Type B pancreatic cell (in vitro differentiated cells): ENCODE measurements around the gene TARP.

ENCODE experiments used
- DNase-seq: peaks from one replicate; pipeline ENCODE4 v3.0.0; 2021; ENCODE audit warnings: mixed read lengths; ENCODE audit not compliant: unreplicated experiment; ENCODE audit errors: extremely low spot score
- H3K27ac Mint-ChIP-seq: 2 replicates; pipeline ENCODE4 v1.8.0; 2021; ENCODE audit warnings: mild to moderate bottlenecking, mixed read lengths
- H3K27me3 Mint-ChIP-seq: 2 replicates; pipeline ENCODE4 v1.8.0; 2021; ENCODE audit warnings: mixed read lengths
- H3K36me3 Mint-ChIP-seq: 2 replicates; pipeline ENCODE4 v1.8.0; 2021; ENCODE audit warnings: mixed read lengths
- H3K4me1 Mint-ChIP-seq: one replicate; pipeline ENCODE4 v1.8.0; 2021; ENCODE audit warnings: mixed read lengths; ENCODE audit not compliant: unreplicated experiment
- H3K4me3 Mint-ChIP-seq: 2 replicates; pipeline ENCODE4 v1.8.0; 2021; ENCODE audit warnings: mild to moderate bottlenecking, mixed read lengths
- H3K9me3 Mint-ChIP-seq: 2 replicates; pipeline ENCODE4 v1.8.0; 2021; ENCODE audit warnings: mixed read lengths
- CTCF ChIP-seq: fragments of 200-600 bp; sonication (generic); conservative IDR thresholded peaks from 2 replicates; pipeline ENCODE4 v1.5.0; 2021; ENCODE audit warnings: antibody characterized with exemption, mild to moderate bottlenecking

The TARP gene

GRCh38 chr7:38281266-38281665 lies 7.8 kb upstream of the TARP start:
- Mint-ChIP-seq H3K4me1 (no peaks in the 10 kb centered on the region), H3K27me3 (peaks cover 6% of the 10 kb centered on the region), H3K9me3 (no peaks in the 10 kb centered on the region), H3K27ac (no peak overlapping the region), H3K36me3 (no peaks in the 10 kb centered on the region), H3K4me3 (no peak overlapping the region)
- no peak for DNase-seq
- TF ChIP-seq CTCF, result no peak

DNA sequence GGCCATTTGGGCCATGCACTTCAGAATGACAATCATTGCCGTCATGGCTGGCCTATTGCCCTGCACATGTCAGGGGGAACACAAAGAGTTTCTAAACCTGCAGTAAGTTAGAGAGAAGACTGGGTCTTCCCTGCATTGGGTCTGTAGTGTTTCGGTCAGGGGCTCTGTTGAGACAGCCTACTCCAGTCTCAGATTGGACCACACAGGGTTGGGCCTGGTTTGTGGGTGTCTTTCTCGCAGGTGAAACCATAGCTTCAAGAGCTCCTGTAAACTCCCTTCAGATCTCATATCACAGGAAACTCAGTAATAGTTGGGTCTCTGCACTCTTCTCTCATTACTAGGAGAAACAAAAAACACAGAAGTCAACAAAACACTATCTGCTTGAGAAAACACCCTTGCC lies 7.3 kb upstream of the TARP start:
- Mint-ChIP-seq H3K4me3 (no peak overlapping the region), H3K27ac (no peak overlapping the region), H3K36me3 (no peaks in the 10 kb centered on the region), H3K4me1 (no peaks in the 10 kb centered on the region), H3K27me3 (peaks cover 4% of the 10 kb centered on the region), H3K9me3 (no peaks in the 10 kb centered on the region)
- no peak for TF ChIP-seq CTCF
- no peak for DNase-seq

- no peaks in the 10 kb centered on the region for H3K36me3 Mint-ChIP-seq
- no peak for TF ChIP-seq CTCF
- DNase-seq, result no peak
- no peaks in the 10 kb centered on the region for H3K9me3 Mint-ChIP-seq
- no peak overlapping the region for H3K27ac Mint-ChIP-seq
- no peaks in the 10 kb centered on the region for H3K4me1 Mint-ChIP-seq
- H3K4me3 Mint-ChIP-seq, result no peak overlapping the region
- peaks cover 4% of the 10 kb centered on the region for H3K27me3 Mint-ChIP-seq
Measured at GRCh38 chr7:38280000-38280399, 6.6 kb upstream of the TARP start.

DNA sequence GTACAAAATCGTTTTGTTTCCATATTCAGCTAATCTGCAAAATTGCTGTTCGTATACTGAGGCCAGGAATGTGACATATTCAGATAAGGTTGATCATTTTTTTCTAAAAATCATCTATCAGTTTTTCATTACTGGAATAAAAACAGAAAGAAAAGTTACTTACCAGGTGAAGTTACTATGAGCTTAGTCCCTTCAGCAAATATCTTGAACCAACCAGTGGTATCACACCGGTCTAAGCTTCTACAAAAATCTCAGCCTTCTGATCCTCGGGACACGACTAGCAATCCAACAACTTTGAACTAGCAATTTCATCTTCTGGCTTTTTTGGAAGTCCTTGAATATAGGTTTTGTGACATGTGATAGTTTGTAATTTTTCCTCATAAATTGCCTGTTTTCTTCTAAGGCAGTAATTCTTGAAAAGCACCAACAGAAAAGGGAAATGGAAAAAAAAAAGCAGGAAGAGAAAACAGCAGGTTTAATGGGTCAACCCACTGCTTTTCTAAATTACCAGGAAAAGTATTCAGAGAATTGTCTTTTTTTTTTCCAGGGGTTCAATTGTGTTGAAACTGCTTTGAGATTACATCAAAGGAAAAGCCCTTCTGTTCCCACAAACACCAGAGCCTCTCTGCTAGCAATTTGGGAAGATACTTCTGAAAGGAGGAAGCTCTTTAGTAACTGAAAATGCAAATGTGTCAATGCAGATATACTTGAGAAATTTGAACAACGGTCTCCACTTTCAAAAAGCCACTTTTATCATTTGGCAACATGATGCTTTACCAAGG lies 2.9 kb upstream of the TARP start:
- Mint-ChIP-seq H3K36me3 (no peaks in the 10 kb centered on the region), H3K27ac (no peak overlapping the region), H3K27me3 (no peaks in the 10 kb centered on the region), H3K9me3 (no peaks in the 10 kb centered on the region), H3K4me3 (no peak overlapping the region), H3K4me1 (no peaks in the 10 kb centered on the region)
- DNase-seq, result no peak
- TF ChIP-seq CTCF, result no peak

DNA sequence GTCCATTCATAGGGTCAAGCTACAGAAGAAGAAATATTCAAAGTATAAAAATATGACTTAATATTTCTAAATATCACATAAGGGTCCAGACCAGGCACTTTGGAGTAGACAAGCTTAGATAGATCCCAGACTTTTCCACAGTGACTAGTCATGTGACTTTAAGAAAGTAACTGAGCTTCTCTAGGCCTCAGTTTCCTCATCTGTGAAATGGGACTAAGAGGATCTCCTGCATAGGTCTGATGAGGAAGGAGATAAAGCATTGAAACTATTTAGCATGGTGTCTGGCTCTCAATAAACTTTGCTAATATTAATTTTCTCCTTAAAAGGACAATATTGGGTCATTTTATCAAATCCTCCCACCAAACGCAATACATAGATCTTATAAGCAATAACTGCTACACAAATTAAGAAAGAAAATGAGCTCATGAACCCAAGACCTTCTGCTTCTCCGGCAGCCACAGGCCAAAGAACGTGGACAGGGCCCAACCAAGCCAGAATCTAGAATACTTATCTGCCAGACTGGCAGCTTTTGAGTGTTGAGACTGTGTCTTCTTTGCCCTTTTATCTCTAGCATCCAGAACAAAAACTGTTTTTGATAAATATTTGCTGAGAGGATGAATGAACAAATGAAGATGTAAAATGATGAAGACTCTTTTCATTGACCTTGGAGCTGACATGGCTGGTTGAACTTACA lies 1.6 kb upstream of the TARP start:
- no peak for TF ChIP-seq CTCF
- no peak for DNase-seq
- no peaks in the 10 kb centered on the region for H3K36me3 Mint-ChIP-seq
- no peak overlapping the region for H3K4me3 Mint-ChIP-seq
- no peak overlapping the region for H3K27ac Mint-ChIP-seq
- H3K9me3 Mint-ChIP-seq, result no peaks in the 10 kb centered on the region
- H3K27me3 Mint-ChIP-seq, result no peaks in the 10 kb centered on the region
- H3K4me1 Mint-ChIP-seq, result no peaks in the 10 kb centered on the region
